Colonic mucosa (tissue), 4 donors: Measurements from ENCODE around the gene ZBTB8B. TPM values are rescaled to one million over a fixed set of nuclear protein-coding genes. Genes with fewer than 3 reads are reported as not detected.

ENCODE experiments used
- DNase-seq: peaks from one replicate; pipeline ENCODE4 v3.0.0-alpha.2; 2020
- H3K27ac ChIP-seq: fragments of 200-600 bp; one replicate; pipeline ENCODE4 v1.8.0; 2021
- H3K27me3 ChIP-seq: fragments of 200-600 bp; one replicate; pipeline ENCODE4 v1.8.0; 2021
- H3K36me3 ChIP-seq: fragments of 200-600 bp; one replicate; pipeline ENCODE4 v1.8.0; 2021
- H3K4me1 ChIP-seq: fragments of 200-600 bp; one replicate; pipeline ENCODE4 v1.8.0; 2021; ENCODE audit warnings: mild to moderate bottlenecking
- H3K4me3 ChIP-seq: fragments of 200-600 bp; one replicate; pipeline ENCODE4 v1.8.0; 2021
- H3K9ac ChIP-seq, 2 donors: one replicate each; pipeline ENCODE4 v1.7.0; 2013; ENCODE audit warnings: control low read depth in 2 of 2, low read depth in 2 of 2, low read length in 2 of 2
- H3K9me3 ChIP-seq: fragments of 200-600 bp; one replicate; pipeline ENCODE4 v1.8.0; 2021
- intact Hi-C: fragments of 100-400 bp; cut with DNase I; formaldehyde crosslinking; loops from one replicate; pipeline ENCODE4 v1.14.1; 2022
- total RNA-seq, 2 donors: library from RNA; stranded (reverse); fragmentation: NEBNext Ultra II Directional in 1 of 2; extraction: Animal tissue kit (Norgen Biotek cat#: 25700) in 1 of 2; gene quantifications; one replicate each; pipeline ENCODE4 v1.2.1, GENCODE V29; 2021
- TF ChIP-seq, protein P1 (sequence below): fragments of 200-600 bp; IDR thresholded peaks from one replicate; pipeline ENCODE4 v1.8.0; 2022; ENCODE audit warnings: antibody characterized with exemption, mild to moderate bottlenecking
- donor health status: healthy.
- donor health status: DM: no; HTN: no; CAD: no.
- donor health status: DM: no; HTN: no; CAD: no.

ZBTB8B gene
- total RNA-seq, 2 donors from 2014 or later = not detected

DNA sequence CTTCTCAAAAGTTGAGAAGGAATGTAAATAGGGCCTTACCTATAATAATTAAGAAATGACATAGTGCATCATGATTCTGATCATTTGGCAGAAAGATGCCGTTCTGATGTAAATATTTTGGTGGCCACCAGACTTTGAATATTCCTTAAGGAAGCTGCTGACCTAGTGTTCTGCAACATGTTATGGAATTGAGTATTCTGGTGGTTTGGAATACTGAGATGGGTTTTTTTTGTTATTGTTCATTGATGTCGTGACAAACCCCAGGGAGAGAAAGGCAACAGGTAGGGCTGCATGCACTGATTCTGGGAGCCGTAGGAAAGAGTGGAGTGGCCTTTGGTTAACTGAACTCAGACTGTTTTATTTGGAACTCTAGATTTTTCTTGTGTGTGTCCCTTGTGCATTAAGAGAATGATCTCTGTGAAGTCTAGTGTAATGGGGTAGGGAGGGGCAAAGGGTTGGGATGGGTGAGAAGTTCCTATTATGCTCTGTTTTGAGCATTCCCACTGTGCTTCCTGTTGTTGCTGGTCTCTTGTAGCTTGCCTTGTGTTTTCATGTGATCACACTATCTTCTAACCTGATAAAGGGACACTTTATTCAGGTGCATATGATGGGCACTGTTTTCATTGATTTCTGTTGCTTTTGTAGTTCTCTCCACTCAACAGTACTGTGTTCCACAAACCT, 25.0 kb downstream of the ZBTB8B start:
- H3K9me3 ChIP-seq = no peaks in the 10 kb centered on the region
- no peaks in the 10 kb centered on the region for H3K4me1 ChIP-seq
- no peaks in the 10 kb centered on the region for H3K27me3 ChIP-seq
- no peak for DNase-seq
- TF ChIP-seq, protein P1, sequence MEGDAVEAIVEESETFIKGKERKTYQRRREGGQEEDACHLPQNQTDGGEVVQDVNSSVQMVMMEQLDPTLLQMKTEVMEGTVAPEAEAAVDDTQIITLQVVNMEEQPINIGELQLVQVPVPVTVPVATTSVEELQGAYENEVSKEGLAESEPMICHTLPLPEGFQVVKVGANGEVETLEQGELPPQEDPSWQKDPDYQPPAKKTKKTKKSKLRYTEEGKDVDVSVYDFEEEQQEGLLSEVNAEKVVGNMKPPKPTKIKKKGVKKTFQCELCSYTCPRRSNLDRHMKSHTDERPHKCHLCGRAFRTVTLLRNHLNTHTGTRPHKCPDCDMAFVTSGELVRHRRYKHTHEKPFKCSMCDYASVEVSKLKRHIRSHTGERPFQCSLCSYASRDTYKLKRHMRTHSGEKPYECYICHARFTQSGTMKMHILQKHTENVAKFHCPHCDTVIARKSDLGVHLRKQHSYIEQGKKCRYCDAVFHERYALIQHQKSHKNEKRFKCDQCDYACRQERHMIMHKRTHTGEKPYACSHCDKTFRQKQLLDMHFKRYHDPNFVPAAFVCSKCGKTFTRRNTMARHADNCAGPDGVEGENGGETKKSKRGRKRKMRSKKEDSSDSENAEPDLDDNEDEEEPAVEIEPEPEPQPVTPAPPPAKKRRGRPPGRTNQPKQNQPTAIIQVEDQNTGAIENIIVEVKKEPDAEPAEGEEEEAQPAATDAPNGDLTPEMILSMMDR = no peak
- no peaks in the 10 kb centered on the region for H3K36me3 ChIP-seq
- intact Hi-C loops = no loop called here
- H3K9ac ChIP-seq = no peak overlapping the region
- H3K4me3 ChIP-seq = no peak overlapping the region
- no peak overlapping the region for H3K27ac ChIP-seq

DNA sequence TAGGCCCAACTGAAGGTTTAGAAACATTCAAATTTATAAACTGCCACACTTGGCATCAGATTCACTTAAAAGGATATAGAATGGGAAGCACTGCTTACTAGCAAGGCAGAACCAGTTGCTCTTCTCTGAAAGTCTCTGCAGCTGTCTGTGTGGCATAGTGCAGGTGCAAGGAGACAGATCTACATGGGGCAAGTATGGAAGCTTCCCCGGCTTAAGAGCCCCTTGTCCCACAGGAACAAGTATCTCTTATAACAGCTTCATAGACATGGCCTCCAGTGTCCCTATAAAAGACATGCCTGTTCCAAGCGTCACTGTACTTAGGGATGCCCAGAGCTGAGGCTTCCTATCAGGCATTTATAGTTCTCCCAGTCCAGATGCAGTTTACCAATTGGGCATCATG, 26.5 kb downstream of the ZBTB8B start:
- no peaks in the 10 kb centered on the region for H3K36me3 ChIP-seq
- DNase-seq = no peak
- no peaks in the 10 kb centered on the region for H3K27me3 ChIP-seq
- TF ChIP-seq, protein P1 = no peak
- no peak overlapping the region for H3K4me3 ChIP-seq
- no peaks in the 10 kb centered on the region for H3K4me1 ChIP-seq
- no peak overlapping the region for H3K9ac ChIP-seq
- no peak overlapping the region for H3K27ac ChIP-seq
- H3K9me3 ChIP-seq = no peaks in the 10 kb centered on the region
- intact Hi-C loops = no loop called here

DNA sequence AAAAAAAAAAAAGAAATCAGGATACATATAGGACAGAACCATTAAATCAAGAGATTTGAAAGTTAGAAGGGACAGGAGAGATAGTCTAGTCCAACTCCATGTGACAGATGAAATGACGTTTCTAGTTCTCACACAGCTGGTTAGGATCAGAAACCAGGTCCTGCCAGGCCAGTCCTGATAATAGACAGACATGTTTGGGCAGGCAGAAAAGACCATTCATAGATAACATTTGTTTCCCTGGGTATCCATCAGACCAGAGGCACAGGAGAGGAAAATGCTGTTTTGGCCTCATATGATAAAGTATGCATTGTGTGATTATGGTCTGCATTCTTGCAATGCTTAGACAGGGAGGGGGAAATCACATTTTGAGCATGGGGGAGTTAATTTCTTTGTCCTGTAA, 29.3 kb downstream of the ZBTB8B start:
- TF ChIP-seq, protein P1 = no peak
- Histone ChIP-seq H3K27me3 (no peaks in the 10 kb centered on the region), H3K4me3 (no peak overlapping the region), H3K9me3 (no peaks in the 10 kb centered on the region), H3K36me3 (no peaks in the 10 kb centered on the region), H3K27ac (no peak overlapping the region), H3K9ac (no peak overlapping the region), H3K4me1 (no peaks in the 10 kb centered on the region)
- intact Hi-C loops = no loop called here
- DNase-seq = no peak

DNA sequence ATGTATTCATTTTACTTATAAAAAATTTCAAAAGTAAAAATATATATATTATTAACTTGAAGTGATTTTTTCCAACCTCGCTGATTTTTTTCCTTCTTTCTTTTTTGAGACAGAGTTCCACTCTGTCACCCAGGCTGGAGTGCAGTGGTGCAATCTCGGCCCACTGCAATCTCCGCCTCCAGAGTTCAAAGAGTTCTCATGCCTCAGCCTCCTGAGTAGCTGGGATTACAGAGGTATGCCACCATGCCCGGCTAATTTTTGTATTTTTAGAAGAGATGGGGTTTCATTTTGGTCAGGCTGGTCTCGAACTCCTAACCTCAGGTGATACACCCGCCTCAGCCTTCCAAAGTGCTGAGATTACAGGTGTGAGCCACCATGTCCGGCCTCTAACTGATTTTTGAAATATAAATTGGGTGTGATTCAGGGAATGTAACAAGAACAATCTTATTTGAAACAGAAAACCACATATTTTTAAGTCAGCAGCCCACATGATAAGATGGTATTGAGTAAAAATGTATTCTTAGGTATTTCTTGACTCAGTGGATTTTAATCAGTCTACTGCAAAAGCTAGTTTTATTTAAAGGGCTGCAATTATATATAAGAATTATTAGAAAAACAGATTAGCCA, 30.0 kb downstream of the ZBTB8B start:
- DNase-seq = no peak
- Histone ChIP-seq H3K36me3 (no peaks in the 10 kb centered on the region), H3K9ac (no peak overlapping the region), H3K4me3 (no peak overlapping the region), H3K9me3 (no peaks in the 10 kb centered on the region), H3K27me3 (no peaks in the 10 kb centered on the region), H3K4me1 (no peaks in the 10 kb centered on the region), H3K27ac (no peak overlapping the region)
- intact Hi-C loops = no loop called here
- TF ChIP-seq, protein P1 = no peak

DNA sequence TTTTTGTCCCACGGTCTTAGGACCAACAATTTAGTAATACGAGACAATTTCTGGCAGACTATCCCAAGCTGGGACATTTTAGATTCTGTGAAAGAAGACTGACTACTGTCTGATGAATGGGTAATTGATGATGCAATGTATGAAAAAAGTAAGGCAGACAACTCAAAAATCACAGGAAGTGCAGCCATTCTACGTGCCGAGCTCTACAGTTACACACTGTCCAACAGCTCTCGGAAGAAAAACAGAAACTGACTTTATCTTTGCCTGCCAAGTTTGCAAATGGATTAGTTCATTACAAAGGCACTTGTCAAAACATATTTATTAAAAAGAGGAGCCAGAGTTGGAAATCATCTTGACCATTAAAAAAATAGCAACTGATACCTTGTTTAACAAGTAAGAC, 31.3 kb downstream of the ZBTB8B start:
- no peak overlapping the region for H3K9ac ChIP-seq
- H3K4me3 ChIP-seq = no peak overlapping the region
- no peaks in the 10 kb centered on the region for H3K36me3 ChIP-seq
- no peaks in the 10 kb centered on the region for H3K4me1 ChIP-seq
- no peak for DNase-seq
- no peak overlapping the region for H3K27ac ChIP-seq
- TF ChIP-seq, protein P1 = no peak
- intact Hi-C loops = no loop called here
- no peaks in the 10 kb centered on the region for H3K9me3 ChIP-seq
- no peaks in the 10 kb centered on the region for H3K27me3 ChIP-seq
